GM12892 (cell line): Measurements from ENCODE around the gene BAHD1.

Experiments used
- POLR2A ChIP-seq: IDR thresholded peaks from 2 replicates; pipeline ENCODE4 v1.6.1; 2011; ENCODE audit warnings: low read depth, low read length, control low read depth
- POLR2AphosphoS5 ChIP-seq: IDR thresholded peaks from 2 replicates; pipeline ENCODE4 v1.6.1; 2011; ENCODE audit warnings: low read depth, low read length, control low read depth
- TAF1 ChIP-seq: IDR thresholded peaks from 2 replicates; pipeline ENCODE4 v1.6.1; 2011; ENCODE audit warnings: low read depth, mild to moderate bottlenecking, control low read depth, low read length, borderline replicate concordance

DNA sequence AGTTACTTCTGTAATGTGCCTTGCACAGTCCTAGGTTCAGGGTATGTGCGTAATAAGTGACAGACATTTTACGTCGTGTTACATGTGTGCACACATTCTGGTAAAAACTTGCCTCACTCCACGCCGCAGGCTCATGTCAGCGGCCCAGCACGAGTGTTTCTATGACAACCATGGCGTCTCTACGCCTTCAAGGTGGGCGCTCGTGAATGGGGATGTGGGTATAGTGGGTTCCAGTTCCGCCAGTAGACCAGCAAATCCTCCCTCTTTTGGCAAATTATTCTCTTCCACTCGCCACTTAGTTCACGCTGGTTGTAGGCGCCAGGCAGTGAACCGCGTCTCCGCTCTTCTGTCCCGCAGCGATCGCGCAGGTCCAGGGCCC lies 70.3 kb downstream of the BAHD1 start:
- TF ChIP-seq POLR2A, result no peak
- no peak for TF ChIP-seq TAF1
- TF ChIP-seq POLR2AphosphoS5, result no peak
